HepG2 (cell line): ENCODE results near the gene C2orf92. TPM values are rescaled to one million over a fixed set of nuclear protein-coding genes. Genes with fewer than 3 reads are reported as not detected.
A peak's percentile ranks its signal among the peaks of the same experiment; 100 is the strongest.

Experiments used
- E2F1 ChIP-seq: sonication (generic); formaldehyde crosslinking; IDR thresholded peaks from 2 replicates; pipeline ENCODE4 v1.5.0; 2020; ENCODE audit warnings: missing genetic modification reagents
- EED ChIP-seq: sonication (generic); formaldehyde crosslinking; IDR thresholded peaks from 2 replicates; pipeline ENCODE4 v1.5.0; 2020; ENCODE audit warnings: mild to moderate bottlenecking, missing genetic modification reagents
- NR2C2 ChIP-seq: sonication (generic); formaldehyde crosslinking; IDR thresholded peaks from 2 replicates; pipeline ENCODE4 v1.4.0; 2020; ENCODE audit warnings: missing genetic modification reagents, mild to moderate bottlenecking, moderate library complexity, borderline replicate concordance
- POLR2AphosphoS2 ChIP-seq: IDR thresholded peaks from 2 replicates; pipeline ENCODE4 v1.6.1; 2011; ENCODE audit warnings: low read depth, low read length, improper control_type of control experiment
- SAFB2 ChIP-seq: sonication (generic); formaldehyde crosslinking; IDR thresholded peaks from 2 replicates; pipeline ENCODE4 v1.5.1; 2020; ENCODE audit warnings: missing genetic modification reagents, low read depth, mild to moderate bottlenecking, borderline replicate concordance
- SMAD9 ChIP-seq: sonication (generic); formaldehyde crosslinking; IDR thresholded peaks from 2 replicates; pipeline ENCODE4 v1.5.1; 2020; ENCODE audit warnings: mild to moderate bottlenecking, missing genetic modification reagents
- SSRP1 ChIP-seq: IDR thresholded peaks from 2 replicates; pipeline ENCODE4 v1.6.1; 2016; ENCODE audit warnings: control low read depth
- ZBTB33 ChIP-seq: sonication (generic); formaldehyde crosslinking; IDR thresholded peaks from 2 replicates; pipeline ENCODE4 v1.4.0; 2020; ENCODE audit warnings: missing genetic modification reagents
- ZBTB38 ChIP-seq: sonication (generic); formaldehyde crosslinking; IDR thresholded peaks from 2 replicates; pipeline ENCODE4 v1.5.1; 2020; ENCODE audit warnings: mild to moderate bottlenecking, missing genetic modification reagents
- ZBTB39 ChIP-seq: sonication (generic); formaldehyde crosslinking; IDR thresholded peaks from 2 replicates; pipeline ENCODE4 v1.5.0; 2020; ENCODE audit warnings: missing genetic modification reagents
- ZBTB4 ChIP-seq: sonication (generic); formaldehyde crosslinking; IDR thresholded peaks from 2 replicates; pipeline ENCODE4 v1.4.0; 2020; ENCODE audit warnings: missing genetic modification reagents, mild to moderate bottlenecking, borderline replicate concordance
- ZNF207 ChIP-seq: fragments of 450-650 bp; IDR thresholded peaks from 2 replicates; pipeline ENCODE4 v1.6.1; 2016; ENCODE audit warnings: antibody characterized with exemption, borderline replicate concordance
- ZNF343 ChIP-seq: sonication (generic); formaldehyde crosslinking; IDR thresholded peaks from 2 replicates; pipeline ENCODE4 v1.4.0; 2020; ENCODE audit warnings: mild to moderate bottlenecking, missing genetic modification reagents
- ZNF496 ChIP-seq: sonication (generic); formaldehyde crosslinking; IDR thresholded peaks from 2 replicates; pipeline ENCODE4 v1.8.1; 2023; ENCODE audit warnings: mild to moderate bottlenecking, moderate library complexity, missing genetic modification reagents; ENCODE audit not compliant: insufficient replicate concordance
- ZNF605 ChIP-seq: sonication (generic); formaldehyde crosslinking; IDR thresholded peaks from 2 replicates; pipeline ENCODE4 v1.8.0; 2022; ENCODE audit warnings: mild to moderate bottlenecking, missing genetic modification reagents
- ZNF691 ChIP-seq: sonication (generic); formaldehyde crosslinking; IDR thresholded peaks from 2 replicates; pipeline ENCODE4 v1.4.0; 2020; ENCODE audit warnings: missing genetic modification reagents, low read depth, mild to moderate bottlenecking, borderline replicate concordance
- ZNF7 ChIP-seq: IDR thresholded peaks from 2 replicates; pipeline ENCODE4 v1.6.1; 2016; ENCODE audit warnings: missing biosample characterization, missing genetic modification reagents
- ZNF879 ChIP-seq: sonication (generic); formaldehyde crosslinking; IDR thresholded peaks from 2 replicates; pipeline ENCODE4 v1.8.1; 2023; ENCODE audit warnings: missing genetic modification reagents
- ZSCAN29 ChIP-seq: sonication (generic); formaldehyde crosslinking; conservative IDR thresholded peaks from 2 replicates; pipeline ENCODE4 v1.4.0; 2020; ENCODE audit warnings: mild to moderate bottlenecking, missing genetic modification reagents
- ZSCAN5A ChIP-seq: sonication (generic); formaldehyde crosslinking; IDR thresholded peaks from 2 replicates; pipeline ENCODE4 v1.8.0; 2022; ENCODE audit warnings: mild to moderate bottlenecking, missing genetic modification reagents, borderline replicate concordance
- polyA plus RNA-seq, 8 experiments: library from polyadenylated mRNA; depleted of rRNA in 3 of 8; stranded (reverse) in 7 of 8; unstranded in 1 of 8; fragments of >200 nt; fragmentation: Illumina TruSeq in 4 of 8; extraction: Trizol in 4 of 8; gene quantifications; 2 replicates each; pipeline versions ENCODE4 v1.2.1 to v1.2.3, GENCODE V29; 2011 to 2016; ENCODE audit warnings: low read depth in 4 of 8, missing spikeins in 1 of 8, mixed read lengths in 1 of 8; ENCODE audit not compliant: insufficient read depth in 1 of 8
- total RNA-seq, 5 experiments: library from RNA; depleted of rRNA; stranded (reverse); fragments of >200 nt; fragmentation: Illumina TruSeq; extraction: Trizol; gene quantifications; 2 replicates each; pipeline ENCODE4 v1.2.3, GENCODE V29; 2016; ENCODE audit warnings: low read depth in 1 of 5

The C2orf92 gene
- total and polyA plus RNA-seq, 2 of the 13 experiments (the other 11 are each of a cell fraction or from before 2014, with no cell fraction given), result 4.9 to 5.0 TPM

- TF ChIP-seq SMAD9 (0 out of 2 replicates have a peak, but pooled peaks have one; percentile 13), SSRP1 (CRISPR knock-in tag) (no peak), E2F1 (no peak), ZNF343 (0 out of 2 replicates have a peak, but pooled peaks have one; percentile 48), POLR2AphosphoS2 (no peak), ZSCAN5A (CRISPR knock-in tag) (no peak), ZNF691 (CRISPR knock-in tag) (0 out of 2 replicates have a peak, but pooled peaks have one; percentile 37), NR2C2 (CRISPR knock-in tag) (no peak), ZNF496 (CRISPR knock-in tag) (no peak), ZNF605 (CRISPR knock-in tag) (peak; percentile 5; the same call in 1 of the 2 replicates), EED (no peak), ZNF879 (CRISPR knock-in tag) (no peak), ZBTB38 (no peak), SAFB2 (CRISPR knock-in tag) (no peak), ZBTB4 (CRISPR knock-in tag) (no peak; the same call in 1 of the 2 replicates), ZBTB33 (CRISPR knock-in tag) (peak; percentile 41; the same call in 1 of the 2 replicates), ZBTB39 (CRISPR knock-in tag) (no peak), ZSCAN29 (no peak), ZNF207 (no peak), ZNF7 (no peak)
Measured at GRCh38 chr2:97664636-97664970, 4.9 kb upstream of the C2orf92 start (continued).
